Smooth muscle cell (in vitro differentiated cells): ENCODE results near the gene ZNF605. TPM values are rescaled to one million over a fixed set of nuclear protein-coding genes. Genes with fewer than 3 reads are reported as not detected.

Source experiments
- DNase-seq: peaks from one replicate; lab custom pipeline; 2025; ENCODE audit not compliant: unreplicated experiment; lab: John Stamatoyannopoulos, UW
- H2AFZ ChIP-seq: fragments of 200-600 bp; sonication (generic); 2 replicates; pipeline ENCODE4 v1.6.0; 2016; ENCODE audit warnings: antibody characterized with exemption, low read depth, mild to moderate bottlenecking
- H3F3A ChIP-seq: fragments of 200-600 bp; sonication (generic); 2 replicates; pipeline ENCODE4 v1.6.0; 2017; ENCODE audit warnings: antibody characterized with exemption, low read depth
- H3K27ac ChIP-seq: fragments of 200-600 bp; sonication (generic); 2 replicates; pipeline ENCODE4 v1.5.1; 2016; ENCODE audit warnings: low read depth, mild to moderate bottlenecking
- H3K27me3 ChIP-seq: fragments of 200-600 bp; sonication (generic); 2 replicates; pipeline ENCODE4 v1.6.1; 2016; ENCODE audit warnings: low read depth, mild to moderate bottlenecking
- H3K36me3 ChIP-seq: fragments of 200-600 bp; sonication (generic); 2 replicates; pipeline ENCODE4 v1.5.1; 2016; ENCODE audit warnings: low read depth
- H3K4me1 ChIP-seq: fragments of 200-600 bp; sonication (generic); 2 replicates; pipeline ENCODE4 v1.5.1; 2016; ENCODE audit warnings: low read depth
- H3K4me2 ChIP-seq: fragments of 200-600 bp; sonication (generic); 2 replicates; pipeline ENCODE4 v1.6.0; 2016; ENCODE audit warnings: mild to moderate bottlenecking
- H3K4me3 ChIP-seq: fragments of 200-600 bp; sonication (generic); 2 replicates; pipeline ENCODE4 v1.5.1; 2016; ENCODE audit warnings: mild to moderate bottlenecking
- H3K79me2 ChIP-seq: fragments of 200-600 bp; sonication (generic); 2 replicates; pipeline ENCODE4 v1.6.0; 2016; ENCODE audit warnings: low read depth, mild to moderate bottlenecking
- H3K9ac ChIP-seq: fragments of 200-600 bp; sonication (generic); 2 replicates; pipeline ENCODE4 v1.6.0; 2016; ENCODE audit warnings: low read depth
- H3K9me3 ChIP-seq: fragments of 200-600 bp; sonication (generic); replicated peaks from 2 replicates; pipeline ENCODE4 v1.5.1; 2016; ENCODE audit warnings: low read depth
- H4K20me1 ChIP-seq: fragments of 200-600 bp; sonication (generic); 2 replicates; pipeline ENCODE4 v1.6.0; 2016; ENCODE audit warnings: low read depth
- WGBS: methylation state at CpG from one replicate; pipeline ENCODE4 v1.1.7; 2016; ENCODE audit warnings: low lambda C conversion rate; 5-methylcytosine and 5-hydroxymethylcytosine counted together
- polyA plus RNA-seq: library from polyadenylated mRNA; unstranded; fragments of >200 nt; fragmentation: Nextera tagmentation; extraction: Ambion mirVana; gene quantifications from 2 replicates; pipeline ENCODE4 v1.2.1, GENCODE V29; 2016
- total RNA-seq: library from RNA; depleted of rRNA; stranded (reverse); fragments of >200 nt; gene quantifications from 2 replicates; pipeline ENCODE4 v1.2.3, GENCODE V29; 2014
- TF ChIP-seq, protein P1 (sequence below): fragments of 200-600 bp; sonication (generic); IDR thresholded peaks from 2 replicates; pipeline ENCODE4 v1.5.1; 2017; ENCODE audit warnings: borderline replicate concordance, mild to moderate bottlenecking, antibody characterized with exemption; ENCODE audit not compliant: insufficient read depth, poor library complexity, severe bottlenecking

Gene ZNF605
- total RNA-seq = 9.7 and 13.9 TPM in 2 replicates
- polyA plus RNA-seq = 4.1 and 6.3 TPM in 2 replicates

DNA sequence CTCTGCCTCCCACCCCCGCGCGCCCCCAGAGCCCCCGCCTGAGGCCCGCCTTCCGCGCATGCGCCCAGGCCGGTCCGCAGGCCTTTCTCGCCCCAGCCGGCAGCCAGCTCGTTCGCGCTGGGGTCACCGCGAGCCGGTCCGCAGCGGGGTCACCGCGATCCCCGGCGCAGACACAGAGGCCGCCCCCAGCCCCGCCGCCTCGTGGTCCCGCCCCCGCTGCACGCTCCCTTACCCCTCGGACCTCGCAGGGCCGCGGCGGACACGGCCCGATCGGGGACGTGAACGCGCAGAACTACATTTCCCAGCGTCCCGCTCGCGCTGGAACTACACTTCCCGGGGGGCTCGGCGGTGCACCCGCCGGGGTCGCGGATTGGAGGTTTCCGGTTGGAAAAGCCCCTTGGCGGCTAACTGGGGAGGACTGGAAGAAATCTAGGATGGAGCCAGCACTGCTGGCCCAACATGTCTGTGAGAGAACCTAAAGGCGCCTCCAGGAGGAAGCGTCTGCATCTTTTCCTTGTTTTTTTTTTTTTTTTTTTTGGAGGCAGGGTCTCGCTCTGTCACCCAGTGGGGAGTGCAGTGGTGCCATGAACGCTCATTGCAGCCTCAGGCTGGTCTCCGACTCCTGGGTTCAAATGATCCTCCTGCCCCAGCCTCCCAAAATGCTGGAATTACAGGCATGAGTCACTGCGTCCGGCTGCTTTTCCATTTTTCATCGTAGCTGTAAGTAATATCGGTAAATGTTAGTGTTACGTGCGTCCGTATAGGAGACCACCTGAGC is at the start of gene ZNF605:
ZNF605 (minus strand) TSS at position 296 of the 778 bp plus-strand sequence. CDS start 10,671 bp downstream, outside the sequence.
- peaks cover 50% of the 10 kb centered on the region for H3K79me2 ChIP-seq
- peak within 1 kb of the TSS; percentile 88 for H3K27ac ChIP-seq
- no peaks in the 10 kb centered on the region for H3K27me3 ChIP-seq
- H3F3A ChIP-seq = no peaks in the 10 kb centered on the region
- 19% methylated on average over 40 of the region's 67 CpGs for WGBS
- H2AFZ ChIP-seq = peak within 1 kb of the TSS; percentile 96
- DNase-seq = peak; percentile 79
- H3K36me3 ChIP-seq = peaks cover 3% of the 10 kb centered on the region
- peak within 1 kb of the TSS; percentile 98 for H3K4me2 ChIP-seq
- H3K4me3 ChIP-seq = peak within 1 kb of the TSS; percentile 100
- TF ChIP-seq, protein P1, sequence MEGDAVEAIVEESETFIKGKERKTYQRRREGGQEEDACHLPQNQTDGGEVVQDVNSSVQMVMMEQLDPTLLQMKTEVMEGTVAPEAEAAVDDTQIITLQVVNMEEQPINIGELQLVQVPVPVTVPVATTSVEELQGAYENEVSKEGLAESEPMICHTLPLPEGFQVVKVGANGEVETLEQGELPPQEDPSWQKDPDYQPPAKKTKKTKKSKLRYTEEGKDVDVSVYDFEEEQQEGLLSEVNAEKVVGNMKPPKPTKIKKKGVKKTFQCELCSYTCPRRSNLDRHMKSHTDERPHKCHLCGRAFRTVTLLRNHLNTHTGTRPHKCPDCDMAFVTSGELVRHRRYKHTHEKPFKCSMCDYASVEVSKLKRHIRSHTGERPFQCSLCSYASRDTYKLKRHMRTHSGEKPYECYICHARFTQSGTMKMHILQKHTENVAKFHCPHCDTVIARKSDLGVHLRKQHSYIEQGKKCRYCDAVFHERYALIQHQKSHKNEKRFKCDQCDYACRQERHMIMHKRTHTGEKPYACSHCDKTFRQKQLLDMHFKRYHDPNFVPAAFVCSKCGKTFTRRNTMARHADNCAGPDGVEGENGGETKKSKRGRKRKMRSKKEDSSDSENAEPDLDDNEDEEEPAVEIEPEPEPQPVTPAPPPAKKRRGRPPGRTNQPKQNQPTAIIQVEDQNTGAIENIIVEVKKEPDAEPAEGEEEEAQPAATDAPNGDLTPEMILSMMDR = no peak
- H4K20me1 ChIP-seq = no peaks in the 10 kb centered on the region
- H3K4me1 ChIP-seq = peaks cover 8% of the 10 kb centered on the region
- peak within 1 kb of the TSS; percentile 96 for H3K9ac ChIP-seq
- H3K9me3 ChIP-seq = no peaks in the 10 kb centered on the region

DNA sequence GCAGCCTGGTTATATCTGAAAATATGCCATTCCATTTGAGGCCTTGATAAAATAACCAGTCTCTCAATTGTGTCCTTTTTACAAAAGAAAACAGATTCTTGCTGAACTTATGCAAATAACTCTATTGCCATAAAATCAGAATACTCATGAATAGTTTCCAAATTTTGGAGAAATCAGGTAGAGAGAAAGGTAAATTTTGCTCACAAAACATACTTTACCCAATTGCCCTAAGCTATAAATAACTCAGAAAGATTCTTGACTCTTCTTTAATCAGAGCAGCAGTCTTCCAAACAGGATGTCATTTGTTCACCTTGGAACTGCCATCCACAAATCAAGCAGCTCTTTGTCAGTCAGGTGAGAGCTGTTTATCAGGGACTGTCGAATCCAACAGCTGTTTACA is 42.6 kb upstream of the ZNF605 start:
- Histone ChIP-seq H3K79me2 (peaks cover 76% of the 10 kb centered on the region), H3K9me3 (peaks cover 55% of the 10 kb centered on the region), H2AFZ (no peak overlapping the region), H3K9ac (no peak overlapping the region), H3F3A (no peaks in the 10 kb centered on the region), H3K4me3 (no peak overlapping the region), H3K27me3 (no peaks in the 10 kb centered on the region), H4K20me1 (no peaks in the 10 kb centered on the region), H3K36me3 (peaks cover 34% of the 10 kb centered on the region), H3K27ac (no peak overlapping the region), H3K4me1 (no peaks in the 10 kb centered on the region), H3K4me2 (no peak overlapping the region)
- DNase-seq = no peak
- WGBS = 56% methylated on average over 1 of the region's 1 CpG
- TF ChIP-seq, protein P1 = no peak

DNA sequence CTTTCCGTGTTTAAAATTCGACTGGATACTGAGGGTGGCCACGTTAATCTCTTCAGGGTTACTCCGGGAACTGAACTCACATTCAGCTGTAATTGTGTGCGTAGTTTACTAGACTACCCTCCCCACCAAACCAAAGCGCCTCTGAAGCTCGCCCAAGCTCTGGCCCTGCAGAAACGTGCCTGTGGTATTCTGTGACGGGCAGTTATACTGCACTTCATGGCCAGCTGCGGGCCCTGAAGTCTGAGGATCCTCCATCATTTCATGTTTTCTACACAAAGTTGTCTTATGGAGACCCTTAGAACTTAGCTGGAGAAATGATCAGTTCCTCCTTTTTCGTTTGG is 30.7 kb upstream of the ZNF605 start:
- H3K27me3 ChIP-seq = no peaks in the 10 kb centered on the region
- DNase-seq = no peak
- 16% methylated on average over 11 of the region's 11 CpGs for WGBS

More for the DNA sequence above, 30.7 kb upstream of the ZNF605 start:
- Histone ChIP-seq H3F3A (no peaks in the 10 kb centered on the region), H3K9me3 (no peaks in the 10 kb centered on the region), H4K20me1 (no peaks in the 10 kb centered on the region), H3K4me1 (peaks cover 4% of the 10 kb centered on the region), H3K79me2 (peaks cover 52% of the 10 kb centered on the region), H3K36me3 (peaks cover 8% of the 10 kb centered on the region), H3K4me3 (peak overlapping the region; percentile 97), H3K9ac (peak overlapping the region; percentile 82), H3K27ac (peak overlapping the region; percentile 78), H3K4me2 (peak overlapping the region; percentile 97), H2AFZ (peak overlapping the region; percentile 100)
- TF ChIP-seq, protein P1 = no peak
